Endothelial cell of umbilical vein (primary cell): ENCODE results near the gene ARMS2. TPM values are rescaled to one million over a fixed set of nuclear protein-coding genes. Genes with fewer than 3 reads are reported as not detected.

ENCODE experiments used
- BruUV-seq: library from RNA; stranded (reverse); fragments of 400-500 nt; replicated peaks from 2 replicates; lab custom pipeline; 2021; lab: Mats Ljungman, UMichigan
- CTCF ChIA-PET: fragments of 300-600, 350-600 bp; sonication (Branson Sonifier 250); formaldehyde crosslinking; loops from one replicate; lab custom pipeline; 2021; ENCODE audit warnings: antibody characterized with exemption, inconsistent platforms; lab: Charles Lee
- POLR2A ChIA-PET: fragments of 300-600, 350-600 bp; sonication (Branson Sonifier 250); formaldehyde crosslinking; loops from one replicate; lab custom pipeline; 2021; ENCODE audit warnings: antibody characterized with exemption, inconsistent platforms; lab: Charles Lee
- DNase-seq: peaks from one replicate; pipeline ENCODE4 v3.0.0-alpha.2; 2011; ENCODE audit warnings: low read depth, low spot score
- FAIRE-seq: peaks from 2 replicates; lab custom pipeline; 2011; peaks lifted over from hg19 to GRCh38; lab: Jason Lieb, UNC
- H2AFZ ChIP-seq: 2 replicates; pipeline ENCODE4 v1.6.0; 2012; ENCODE audit warnings: low read depth, low read length, control low read depth, inconsistent platforms
- H3K27ac ChIP-seq: 2 replicates; pipeline ENCODE4 v1.5.1; 2011; ENCODE audit warnings: low read depth, mild to moderate bottlenecking, control low read depth, low read length, moderate library complexity; ENCODE audit not compliant: insufficient read depth
- H3K27me3 ChIP-seq, 2 experiments: 2 replicates each; pipeline versions ENCODE4 v1.6.0 to v1.6.1; 2011; ENCODE audit warnings: low read length in 2 of 2, mixed read lengths in 1 of 2; ENCODE audit not compliant: control insufficient read depth in 2 of 2, insufficient read depth in 2 of 2
- H3K36me3 ChIP-seq, 2 experiments: 2 replicates in 1 of 2; 3 replicates in 1 of 2; pipeline ENCODE4 v1.5.1; 2011; ENCODE audit warnings: low read length in 2 of 2, mild to moderate bottlenecking in 1 of 2, moderate library complexity in 1 of 2; ENCODE audit not compliant: control insufficient read depth in 2 of 2, insufficient read depth in 2 of 2; ENCODE audit errors: extremely low read depth in 1 of 2
- H3K4me1 ChIP-seq: 3 replicates; pipeline ENCODE4 v1.5.1; 2011; ENCODE audit warnings: mild to moderate bottlenecking, low read length; ENCODE audit not compliant: control insufficient read depth, insufficient read depth; ENCODE audit errors: extremely low read depth
- H3K4me2 ChIP-seq: 2 replicates; pipeline ENCODE4 v1.6.1; 2011; ENCODE audit warnings: low read length, control low read depth, mixed read lengths; ENCODE audit not compliant: insufficient read depth
- H3K4me3 ChIP-seq, 3 experiments: fragments of 200-600 bp in 1 of 3; sonication (generic), shearing (Covaris generic) in 1 of 3; replicated peaks in 1 of 3; 2 replicates each; pipeline ENCODE4 v1.5.1; 2011 to 2016; ENCODE audit warnings: control low read depth in 3 of 3, low read length in 3 of 3, mild to moderate bottlenecking in 2 of 3, inconsistent platforms in 1 of 3, low read depth in 1 of 3, moderate library complexity in 1 of 3; ENCODE audit not compliant: insufficient read depth in 1 of 3
- H3K79me2 ChIP-seq: 2 replicates; pipeline ENCODE4 v1.6.0; 2012; ENCODE audit warnings: low read length, inconsistent platforms; ENCODE audit not compliant: control insufficient read depth, insufficient read depth
- H3K9ac ChIP-seq: replicated peaks from 2 replicates; pipeline ENCODE3; 2011; ENCODE audit warnings: low read length, control low read depth; ENCODE audit not compliant: insufficient read depth; ENCODE audit errors: extremely low read depth
- H3K9me1 ChIP-seq: replicated peaks from 3 replicates; pipeline ENCODE4 v1.6.0; 2011; ENCODE audit warnings: mild to moderate bottlenecking, low read length; ENCODE audit not compliant: control insufficient read depth, insufficient read depth; ENCODE audit errors: extremely low read depth
- H3K9me3 ChIP-seq: replicated peaks from 2 replicates; pipeline ENCODE4 v1.5.1; 2012; ENCODE audit warnings: low read length, inconsistent platforms; ENCODE audit not compliant: control insufficient read depth, insufficient read depth
- H4K20me1 ChIP-seq: replicated peaks from 2 replicates; pipeline ENCODE3; 2011; ENCODE audit warnings: mild to moderate bottlenecking, low read length; ENCODE audit not compliant: control insufficient read depth, insufficient read depth; ENCODE audit errors: extremely low read depth
- CTCF ChIP-seq, 2 donors: IDR thresholded peaks; 1 replicate in 1 of 2; 2 replicates in 1 of 2; pipeline ENCODE4 v1.5.1; 2011; ENCODE audit warnings: low read length in 2 of 2, mild to moderate bottlenecking in 2 of 2, moderate library complexity in 2 of 2, control low read depth in 1 of 2, inconsistent platforms in 1 of 2, low read depth in 1 of 2; ENCODE audit not compliant: insufficient read depth in 1 of 2; ENCODE audit errors: extremely low read depth in 1 of 2
- EZH2 ChIP-seq: IDR thresholded peaks from 2 replicates; pipeline ENCODE4 v1.6.1; 2012; ENCODE audit warnings: borderline replicate concordance, low read depth, mild to moderate bottlenecking, moderate library complexity, low read length, inconsistent platforms; ENCODE audit not compliant: severe bottlenecking
- FOS ChIP-seq: IDR thresholded peaks from 2 replicates; pipeline ENCODE4 v1.6.1; 2011; ENCODE audit warnings: mild to moderate bottlenecking, low read length, moderate library complexity, borderline replicate concordance; ENCODE audit not compliant: insufficient read depth
- GATA2 ChIP-seq: IDR thresholded peaks from 2 replicates; pipeline ENCODE4 v1.7.0; 2011; ENCODE audit warnings: low read depth, mild to moderate bottlenecking, moderate library complexity, mixed read lengths, low read length; ENCODE audit not compliant: insufficient read length, insufficient read depth
- JUN ChIP-seq: IDR thresholded peaks from 2 replicates; pipeline ENCODE4 v1.6.1; 2011; ENCODE audit warnings: borderline replicate concordance, low read depth; ENCODE audit not compliant: insufficient read length, insufficient read depth
- MAX ChIP-seq: IDR thresholded peaks from 2 replicates; pipeline ENCODE4 v1.6.1; 2011; ENCODE audit not compliant: insufficient read depth, insufficient read length
- MYC ChIP-seq: IDR thresholded peaks from one replicate; pipeline ENCODE4 v1.6.1; 2011; ENCODE audit warnings: mild to moderate bottlenecking, low read depth, low read length
- POLR2A ChIP-seq: IDR thresholded peaks from 2 replicates; pipeline ENCODE4 v1.6.1; 2012; ENCODE audit warnings: low read depth, mild to moderate bottlenecking, control low read depth, low read length
- POLR2AphosphoS5 ChIP-seq: IDR thresholded peaks from 2 replicates; pipeline ENCODE4 v1.6.1; 2012; ENCODE audit warnings: low read depth, mild to moderate bottlenecking, control low read depth, low read length, moderate library complexity; ENCODE audit not compliant: insufficient read depth
- dilution Hi-C: fragments of 300-500 bp; cut with MboI; formaldehyde crosslinking; loops from one replicate; pipeline ENCODE4 v1.15.0; 2019; ENCODE audit warnings: low sequenced_read_pairs; ENCODE audit not compliant: extremely low pct_ligation_motif_present
- intact Hi-C: fragments of 100-400 bp; cut with micrococcal nuclease; formaldehyde crosslinking; loops from one replicate; pipeline ENCODE4 v1.10.0; 2022
- polyA plus RNA-seq, 4 experiments: library from polyadenylated mRNA; depleted of rRNA in 3 of 4; stranded (reverse) in 3 of 4; unstranded in 1 of 4; fragments of >200 nt; gene quantifications; 2 replicates each; pipeline versions ENCODE4 v1.2.1 to v1.2.3, GENCODE V29; 2011 to 2012; ENCODE audit warnings: missing spikeins in 1 of 4
- total RNA-seq: library from RNA; stranded (reverse); gene quantifications from 2 replicates; pipeline ENCODE4 v1.2.3, GENCODE V29; 2021

The ARMS2 gene
- total and polyA plus RNA-seq, 2 donors (not counting 3 experiments of a cell fraction or from before 2014, with no cell fraction given), result not detected

GRCh38 chr10:122427280-122427679 lies 27.2 kb upstream of the ARMS2 start:
- FAIRE-seq (no peak), DNase-seq (no peak)
- POLR2A ChIA-PET, result no interaction called here
- no peaks in the 10 kb centered on the region for H3K4me1 ChIP-seq
- no peaks in the 10 kb centered on the region for H4K20me1 ChIP-seq
- no peak overlapping the region for H3K27ac ChIP-seq
- no peak overlapping the region for H3K9ac ChIP-seq
- TF ChIP-seq MYC (no peak), FOS (no peak), POLR2AphosphoS5 (no peak), CTCF (IDR thresholded peaks at IDR 0.05; ENCODE audit: extremely low read depth in 1 of 2, insufficient read depth in 1 of 2, low read depth in 1 of 2, low read length in 2 of 2) (no peak), GATA2 (no peak), POLR2A (no peak), JUN (no peak), EZH2 (no peak), MAX (no peak)
- no peaks in the 10 kb centered on the region for H3K27me3 ChIP-seq
- no peak overlapping the region for H3K4me3 ChIP-seq
- H3K9me3 ChIP-seq, result no peaks in the 10 kb centered on the region
- H3K79me2 ChIP-seq, result no peaks in the 10 kb centered on the region
- no peak overlapping the region for H2AFZ ChIP-seq
- CTCF ChIA-PET, result interaction anchor here (1.4 kb wide), 1 partner anchor 128 kb away, joined by 5 read pairs; no protein-coding TSS in a partner anchor
- no peak overlapping the region for H3K4me2 ChIP-seq
- no TSS peak for BruUV-seq
- dilution Hi-C loops (loop anchor here (25.0 kb wide), 1 partner anchor 140 kb away; no protein-coding TSS in a partner anchor), intact Hi-C loops (no loop called here)
- H3K36me3 ChIP-seq, result peaks cover 10 to 13% of the 10 kb centered on the region in 2 experiments
- no peaks in the 10 kb centered on the region for H3K9me1 ChIP-seq
